Mesenchymal stem cell (in vitro differentiated cells and primary cell): ENCODE results near the gene CMBL.

Experiments
- DNase-seq: peaks from one replicate; pipeline ENCODE4 v3.0.0-alpha.2; 2013
- H2AFZ ChIP-seq: one replicate; pipeline ENCODE4 v1.6.1; 2013; ENCODE audit warnings: low read depth, mild to moderate bottlenecking, control low read depth, inconsistent platforms, low read length, moderate library complexity
- H2AK5ac ChIP-seq: 2 replicates; pipeline ENCODE4 v1.6.1; 2013; ENCODE audit warnings: low read length, moderate library complexity, mild to moderate bottlenecking, inconsistent platforms; ENCODE audit not compliant: severe bottlenecking
- H2BK120ac ChIP-seq: one replicate; pipeline ENCODE4 v1.6.1; 2013; ENCODE audit warnings: low read depth, mild to moderate bottlenecking, inconsistent platforms, low read length, moderate library complexity
- H2BK12ac ChIP-seq, 2 experiments: one replicate each; pipeline ENCODE4 v1.6.1; 2013; ENCODE audit warnings: inconsistent platforms in 2 of 2, low read length in 2 of 2, mild to moderate bottlenecking in 2 of 2, moderate library complexity in 2 of 2, control low read depth in 1 of 2
- H2BK15ac ChIP-seq: one replicate; pipeline ENCODE4 v1.6.1; 2013; ENCODE audit warnings: mild to moderate bottlenecking, low read depth, inconsistent platforms; ENCODE audit not compliant: poor library complexity, severe bottlenecking
- H2BK5ac ChIP-seq: 2 replicates; pipeline ENCODE4 v1.6.1; 2013; ENCODE audit warnings: low read depth, mild to moderate bottlenecking, low read length, control low read depth, inconsistent platforms; ENCODE audit not compliant: poor library complexity, severe bottlenecking
- H3K14ac ChIP-seq, 2 experiments: one replicate each; pipeline ENCODE4 v1.6.1; 2013; ENCODE audit warnings: inconsistent platforms in 2 of 2, low read length in 2 of 2, control low read depth in 1 of 2, mild to moderate bottlenecking in 1 of 2, moderate library complexity in 1 of 2
- H3K18ac ChIP-seq, 2 experiments: one replicate each; pipeline ENCODE4 v1.6.1; 2013; ENCODE audit warnings: inconsistent platforms in 2 of 2, low read length in 2 of 2, control low read depth in 1 of 2, low read depth in 1 of 2, mild to moderate bottlenecking in 1 of 2
- H3K23ac ChIP-seq, 2 experiments: one replicate each; pipeline ENCODE4 v1.6.1; 2013; ENCODE audit warnings: inconsistent platforms in 2 of 2, low read length in 2 of 2, mild to moderate bottlenecking in 2 of 2, moderate library complexity in 2 of 2, control low read depth in 1 of 2
- H3K27ac ChIP-seq: 2 replicates; pipeline ENCODE4 v1.5.1; 2013; ENCODE audit warnings: mild to moderate bottlenecking, moderate library complexity, low read length, control low read depth, inconsistent platforms; ENCODE audit not compliant: poor library complexity, severe bottlenecking
- H3K27me3 ChIP-seq, 2 experiments: 2 replicates each; pipeline versions ENCODE4 v1.6.1 to v1.7.0; 2013; ENCODE audit warnings: low read length in 2 of 2, mild to moderate bottlenecking in 2 of 2, moderate library complexity in 2 of 2, control low read depth in 1 of 2, inconsistent platforms in 1 of 2; ENCODE audit not compliant: control insufficient read depth in 1 of 2, insufficient read depth in 1 of 2
- H3K36me3 ChIP-seq, 2 experiments: 2 replicates each; pipeline versions ENCODE4 v1.6.1 to v1.7.0; 2013; ENCODE audit warnings: low read length in 2 of 2, control low read depth in 1 of 2, inconsistent platforms in 1 of 2, low read depth in 1 of 2, mild to moderate bottlenecking in 1 of 2; ENCODE audit not compliant: insufficient read depth in 2 of 2, control insufficient read depth in 1 of 2
- H3K4ac ChIP-seq, 2 experiments: one replicate each; pipeline ENCODE4 v1.6.1; 2013; ENCODE audit warnings: inconsistent platforms in 2 of 2, low read length in 2 of 2, mild to moderate bottlenecking in 2 of 2, moderate library complexity in 2 of 2, control low read depth in 1 of 2, low read depth in 1 of 2
- H3K4me1 ChIP-seq: 2 replicates; pipeline ENCODE4 v1.6.1; 2013; ENCODE audit warnings: low read depth, low read length, control low read depth; ENCODE audit not compliant: control insufficient read depth, insufficient read depth
- H3K4me2 ChIP-seq: 2 replicates; pipeline ENCODE4 v1.6.1; 2013; ENCODE audit warnings: low read length, mild to moderate bottlenecking, inconsistent platforms; ENCODE audit not compliant: poor library complexity, severe bottlenecking
- H3K4me3 ChIP-seq, 2 experiments: 2 replicates each; pipeline versions ENCODE4 v1.5.1 to v1.7.0; 2013; ENCODE audit warnings: low read length in 2 of 2, mild to moderate bottlenecking in 2 of 2, control low read depth in 1 of 2, low read depth in 1 of 2; ENCODE audit not compliant: insufficient read depth in 1 of 2
- H3K79me1 ChIP-seq: replicated peaks from 2 replicates; pipeline ENCODE4 v1.6.1; 2013; ENCODE audit warnings: mild to moderate bottlenecking, control low read depth, low read length, inconsistent platforms; ENCODE audit not compliant: poor library complexity, severe bottlenecking
- H3K9ac ChIP-seq: 2 replicates; pipeline ENCODE4 v1.7.0; 2013; ENCODE audit warnings: mild to moderate bottlenecking, low read length, moderate library complexity
- H3K9me3 ChIP-seq: 2 replicates; pipeline ENCODE4 v1.7.0; 2013; ENCODE audit warnings: mild to moderate bottlenecking, low read length; ENCODE audit not compliant: control insufficient read depth
- H4K8ac ChIP-seq: one replicate; pipeline ENCODE4 v1.6.1; 2013; ENCODE audit warnings: inconsistent platforms, mild to moderate bottlenecking, low read length, moderate library complexity
- H4K91ac ChIP-seq: one replicate; pipeline ENCODE4 v1.6.1; 2013; ENCODE audit warnings: mild to moderate bottlenecking, low read length, inconsistent platforms
- WGBS: methylation state at CpG from one replicate; pipeline ENCODE4 v1.1.7; 2013; ENCODE audit warnings: mixed read lengths; 5-methylcytosine and 5-hydroxymethylcytosine counted together

CMBL gene

GRCh38 chr5:10262995-10263394 lies 44.7 kb downstream of the CMBL start:
- Histone ChIP-seq H3K36me3 (peaks cover 37 to 82% of the 10 kb centered on the region in 2 experiments), H3K23ac (no peak overlapping the region), H3K9me3 (no peaks in the 10 kb centered on the region), H2AFZ (no peak overlapping the region), H3K4me3 (no peak overlapping the region), H3K4me1 (peaks cover 9% of the 10 kb centered on the region), H2AK5ac (no peak overlapping the region), H3K4me2 (no peak overlapping the region), H3K14ac (no peak overlapping the region), H2BK12ac (no peak overlapping the region), H3K18ac (no peak overlapping the region), H4K8ac (no peak overlapping the region), H3K9ac (no peak overlapping the region), H4K91ac (no peak overlapping the region), H3K27ac (no peak overlapping the region), H3K27me3 (no peaks in the 10 kb centered on the region), H2BK15ac (no peak overlapping the region), H2BK120ac (no peak overlapping the region), H3K79me1 (peaks cover 15% of the 10 kb centered on the region), H3K4ac (no peak overlapping the region), H2BK5ac (no peak overlapping the region)
- over 99% methylated on average over 11 of the region's 11 CpGs for WGBS
- DNase-seq, result no peak

- Histone ChIP-seq H3K14ac (no peak overlapping the region), H2BK120ac (no peak overlapping the region), H2BK5ac (no peak overlapping the region), H3K9ac (no peak overlapping the region), H3K4me3 (no peak overlapping the region), H3K9me3 (no peaks in the 10 kb centered on the region), H4K8ac (no peak overlapping the region), H3K27ac (no peak overlapping the region), H3K18ac (no peak overlapping the region), H2BK12ac (peak overlapping the region in 1 of 2 experiments; percentile 46), H4K91ac (no peak overlapping the region), H2BK15ac (no peak overlapping the region), H3K4ac (no peak overlapping the region), H3K27me3 (no peaks in the 10 kb centered on the region), H3K4me1 (peaks cover 5% of the 10 kb centered on the region), H3K23ac (no peak overlapping the region), H3K79me1 (peaks cover 17% of the 10 kb centered on the region), H2AK5ac (no peak overlapping the region), H2AFZ (no peak overlapping the region), H3K4me2 (no peak overlapping the region), H3K36me3 (peaks cover 39 to 90% of the 10 kb centered on the region in 2 experiments)
- WGBS, result 83% methylated on average over 16 of the region's 18 CpGs
- no peak for DNase-seq
Observed at GRCh38 chr5:10262121-10262774, 45.5 kb downstream of the CMBL start.

- Histone ChIP-seq H3K79me1 (peaks cover 21% of the 10 kb centered on the region), H4K8ac (no peak overlapping the region), H3K14ac (no peak overlapping the region), H2AK5ac (no peak overlapping the region), H2BK12ac (no peak overlapping the region), H3K36me3 (peaks cover 48 to 98% of the 10 kb centered on the region in 2 experiments), H2BK120ac (no peak overlapping the region), H3K23ac (no peak overlapping the region), H3K18ac (no peak overlapping the region), H3K4me1 (peaks cover 4% of the 10 kb centered on the region), H2BK15ac (no peak overlapping the region), H3K4me3 (no peak overlapping the region), H3K9ac (no peak overlapping the region), H3K4me2 (no peak overlapping the region), H3K27ac (no peak overlapping the region), H3K9me3 (no peaks in the 10 kb centered on the region), H3K27me3 (no peaks in the 10 kb centered on the region), H2AFZ (no peak overlapping the region), H2BK5ac (no peak overlapping the region), H3K4ac (no peak overlapping the region), H4K91ac (no peak overlapping the region)
- WGBS, result 98% methylated on average over 8 of the region's 9 CpGs
- no peak for DNase-seq
Observed at GRCh38 chr5:10261065-10261464, 46.6 kb downstream of the CMBL start.

- Histone ChIP-seq H3K27ac (no peak overlapping the region), H2AK5ac (no peak overlapping the region), H3K4ac (no peak overlapping the region), H3K23ac (no peak overlapping the region), H2BK5ac (no peak overlapping the region), H3K4me3 (no peak overlapping the region), H3K4me2 (no peak overlapping the region), H2BK120ac (no peak overlapping the region), H3K9me3 (no peaks in the 10 kb centered on the region), H3K9ac (no peak overlapping the region), H2AFZ (no peak overlapping the region), H2BK12ac (no peak overlapping the region), H3K14ac (no peak overlapping the region), H3K18ac (no peak overlapping the region), H3K27me3 (no peaks in the 10 kb centered on the region), H2BK15ac (no peak overlapping the region), H4K8ac (no peak overlapping the region), H3K4me1 (peaks cover 4% of the 10 kb centered on the region), H4K91ac (no peak overlapping the region), H3K79me1 (peaks cover 20% of the 10 kb centered on the region), H3K36me3 (peaks cover 49 to 98% of the 10 kb centered on the region in 2 experiments)
- DNase-seq, result no peak
- whole genome bisulfite sequencing, result 98% methylated on average over 5 of the region's 5 CpGs
Observed at GRCh38 chr5:10259899-10260298, 47.8 kb downstream of the CMBL start.
